A549 (cell line): ENCODE results near the gene SYCE3. TPM values are rescaled to one million over a fixed set of nuclear protein-coding genes. Genes with fewer than 3 reads are reported as not detected.

Experiments used
- ATAC-seq, 2 experiments: fragments of 200-7000 bp in 1 of 2; fragments of >200 bp in 1 of 2; cut with Nextera tagmentation in 1 of 2; cut with Tn5 transposase in 1 of 2; 3 replicates each; pipeline versions ENCODE4 v1.8.0 to v1.9.1; 2018 to 2020; ENCODE audit warnings: mild to moderate bottlenecking in 1 of 2, moderate library complexity in 1 of 2
- CTCF ChIA-PET: fragments of 300-600 bp; sonication (Branson Sonifier 250); formaldehyde crosslinking; extraction: SDS; loops from one replicate; lab custom pipeline; 2021; ENCODE audit warnings: antibody characterized with exemption, inconsistent platforms; lab: Yijun Ruan, JAX
- POLR2A ChIA-PET: fragments of 350-600 bp; formaldehyde crosslinking; extraction: SDS; loops from one replicate; lab custom pipeline; 2021; ENCODE audit warnings: antibody characterized with exemption, inconsistent platforms; lab: Yijun Ruan, JAX
- DNase-seq, 2 experiments: peaks; one replicate each; pipeline versions ENCODE4 v3.0.0 to v3.0.0-alpha.2; 2011 to 2016; ENCODE audit warnings: low read depth in 1 of 2, low spot score in 1 of 2
- FAIRE-seq: peaks from 2 replicates; lab custom pipeline; 2011; peaks lifted over from hg19 to GRCh38; lab: Jason Lieb, UNC
- H3K27ac ChIP-seq, 2 experiments: fragments of >200 bp; sonication (Bioruptor Twin); formaldehyde crosslinking; 3 replicates each; pipeline ENCODE4 v1.5.1; 2016 to 2017
- H3K4me1 ChIP-seq: fragments of >200 bp; sonication (Bioruptor Twin); formaldehyde crosslinking; 3 replicates; pipeline ENCODE4 v1.6.1; 2016
- H3K4me2 ChIP-seq: fragments of >200 bp; sonication (Bioruptor Twin); formaldehyde crosslinking; 3 replicates; pipeline ENCODE4 v1.6.1; 2016
- H3K4me3 ChIP-seq: fragments of >200 bp; sonication (Bioruptor Twin); formaldehyde crosslinking; 3 replicates; pipeline ENCODE4 v1.5.1; 2016
- H3K9me3 ChIP-seq: fragments of >200 bp; sonication (Bioruptor Twin); formaldehyde crosslinking; 3 replicates; pipeline ENCODE4 v1.6.1; 2016
- CBX2 ChIP-seq: fragments of 200-600 bp; sonication (generic); IDR thresholded peaks from 2 replicates; pipeline ENCODE4 v1.6.1; 2016; ENCODE audit warnings: low read depth, mild to moderate bottlenecking, borderline replicate concordance
- CEBPB ChIP-seq, 2 experiments: fragments of >200 bp in 1 of 2; sonication (Bioruptor Twin) in 1 of 2; formaldehyde crosslinking in 1 of 2; IDR thresholded peaks; 2 replicates each; pipeline ENCODE4 v1.6.1; 2012 to 2016
- CHD4 ChIP-seq: fragments of 200-600 bp; sonication (generic); IDR thresholded peaks from 2 replicates; pipeline ENCODE4 v1.6.1; 2016; ENCODE audit warnings: antibody characterized with exemption, mild to moderate bottlenecking, borderline replicate concordance
- EHMT2 ChIP-seq: fragments of 200-600 bp; sonication (generic); IDR thresholded peaks from 2 replicates; pipeline ENCODE4 v1.6.1; 2016; ENCODE audit warnings: antibody characterized with exemption, low read depth, mild to moderate bottlenecking, moderate library complexity
- ESRRA ChIP-seq: fragments of 150-350 bp; IDR thresholded peaks from 2 replicates; pipeline ENCODE4 v1.6.1; 2014; ENCODE audit warnings: mild to moderate bottlenecking, low read length, borderline replicate concordance
- HOXA7 ChIP-seq: fragments of 250-450 bp; sonication (Bioruptor Pico); IDR thresholded peaks from 2 replicates; pipeline ENCODE4 v1.5.0; 2020; ENCODE audit warnings: mild to moderate bottlenecking, moderate library complexity
- JUN ChIP-seq, 2 experiments: fragments of >200 bp; sonication (Bioruptor Twin); formaldehyde crosslinking; IDR thresholded peaks; 2 replicates in 1 of 2; 3 replicates in 1 of 2; pipeline ENCODE4 v1.6.1; 2016 to 2017
- NPAS2 ChIP-seq: fragments of 250-450 bp; sonication (Bioruptor Pico); IDR thresholded peaks from 2 replicates; pipeline ENCODE4 v1.8.0; 2022; ENCODE audit warnings: mild to moderate bottlenecking, moderate library complexity, borderline replicate concordance
- POLR2A ChIP-seq: IDR thresholded peaks from 2 replicates; pipeline ENCODE4 v1.6.1; 2012; ENCODE audit warnings: mild to moderate bottlenecking, low read length
- TFCP2L1 ChIP-seq: fragments of 250-450 bp; sonication (Bioruptor Pico); IDR thresholded peaks from 2 replicates; pipeline ENCODE4 v1.5.0; 2021; ENCODE audit warnings: mild to moderate bottlenecking
- ZFP36 ChIP-seq: fragments of 450-650 bp; IDR thresholded peaks from 2 replicates; pipeline ENCODE4 v1.6.1; 2014; ENCODE audit warnings: borderline replicate concordance; ENCODE audit not compliant: partially characterized antibody
- WGBS: methylation state at CpG from one replicate; pipeline ENCODE4 v1.1.6; 2017; ENCODE audit errors: missing lambda C conversion rate; 5-methylcytosine and 5-hydroxymethylcytosine counted together
- polyA plus RNA-seq, 4 experiments: library from polyadenylated mRNA; depleted of rRNA in 3 of 4; stranded (reverse); fragments of >200 nt; fragmentation: RNase III in 1 of 4; extraction: RNeasy Plus Mini Kit Qiagen cat#74134 plus additional on column Dnase treatment in 1 of 4; gene quantifications; 2 replicates in 3 of 4; 3 replicates in 1 of 4; pipeline ENCODE4 v1.2.3, GENCODE V29; 2011 to 2017
- TF ChIP-seq, protein P1 (sequence below): fragments of 150-350 bp; IDR thresholded peaks from 2 replicates; pipeline ENCODE4 v1.6.1; 2014; ENCODE audit warnings: low read depth, mild to moderate bottlenecking, low read length
- TF ChIP-seq, protein P2 (sequence below): IDR thresholded peaks from 2 replicates; pipeline ENCODE4 v1.6.1; 2012; ENCODE audit warnings: low read depth, borderline replicate concordance
- TF ChIP-seq, protein P3 (sequence below): fragments of >200 bp; sonication (Bioruptor Twin); formaldehyde crosslinking; IDR thresholded peaks from 3 replicates; pipeline ENCODE4 v1.6.1; 2016
- TF ChIP-seq, protein P4 (sequence below): IDR thresholded peaks from 2 replicates; pipeline ENCODE4 v1.6.1; 2012

Gene SYCE3
- polyA plus RNA-seq, 2 of the 4 experiments (the other 2 are of a cell fraction) = 0.45 to 0.59 TPM

DNA sequence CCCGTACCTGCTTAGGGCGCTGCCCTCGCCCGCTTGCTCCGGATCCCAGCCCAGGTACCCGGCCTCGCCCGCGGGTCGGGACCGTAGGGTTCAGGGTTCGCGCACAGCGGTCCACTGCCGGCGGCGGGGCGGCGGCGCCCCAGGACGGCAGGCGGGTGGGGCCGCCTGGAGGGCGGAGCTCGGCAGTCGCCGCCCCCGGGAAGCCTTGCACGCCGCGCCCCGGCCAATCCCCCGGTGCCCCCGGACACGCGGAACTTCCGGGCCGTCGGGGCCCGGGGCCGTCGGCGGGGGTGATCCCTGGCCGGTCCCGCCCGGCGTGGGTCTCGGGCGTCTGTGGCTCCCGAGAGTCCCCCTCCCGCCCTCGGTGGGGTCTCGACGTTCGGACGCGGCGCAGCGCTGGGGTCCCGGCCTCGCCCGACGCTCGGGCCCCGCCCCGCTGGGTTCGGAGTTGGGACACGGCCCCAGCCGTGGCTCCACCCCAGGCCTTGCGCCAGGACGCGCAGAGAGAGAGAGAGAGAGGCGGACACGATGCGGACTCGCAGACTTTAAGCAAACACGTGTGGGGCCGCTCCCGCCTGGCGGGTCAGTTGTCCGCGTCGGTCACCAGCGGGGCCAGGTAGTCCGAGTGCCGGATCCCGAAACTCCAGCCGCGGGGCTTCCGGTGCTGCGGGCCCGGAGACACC, 32.7 kb downstream of the SYCE3 start, which contains the start of gene TYMP:
Gene TYMP (minus strand): TSS at position 116 of the 683 bp plus-strand sequence. CDS start 303 bp downstream, outside the sequence.
- TF ChIP-seq, protein P1, sequence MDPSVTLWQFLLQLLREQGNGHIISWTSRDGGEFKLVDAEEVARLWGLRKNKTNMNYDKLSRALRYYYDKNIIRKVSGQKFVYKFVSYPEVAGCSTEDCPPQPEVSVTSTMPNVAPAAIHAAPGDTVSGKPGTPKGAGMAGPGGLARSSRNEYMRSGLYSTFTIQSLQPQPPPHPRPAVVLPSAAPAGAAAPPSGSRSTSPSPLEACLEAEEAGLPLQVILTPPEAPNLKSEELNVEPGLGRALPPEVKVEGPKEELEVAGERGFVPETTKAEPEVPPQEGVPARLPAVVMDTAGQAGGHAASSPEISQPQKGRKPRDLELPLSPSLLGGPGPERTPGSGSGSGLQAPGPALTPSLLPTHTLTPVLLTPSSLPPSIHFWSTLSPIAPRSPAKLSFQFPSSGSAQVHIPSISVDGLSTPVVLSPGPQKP = no peak
- peak in 1 of 2 experiments; percentile 20; a peak in 1 of 4 replicates for TF ChIP-seq CEBPB (IDR thresholded peaks at IDR 0.05)
- no peak for TF ChIP-seq CBX2
- TF ChIP-seq, protein P2, sequence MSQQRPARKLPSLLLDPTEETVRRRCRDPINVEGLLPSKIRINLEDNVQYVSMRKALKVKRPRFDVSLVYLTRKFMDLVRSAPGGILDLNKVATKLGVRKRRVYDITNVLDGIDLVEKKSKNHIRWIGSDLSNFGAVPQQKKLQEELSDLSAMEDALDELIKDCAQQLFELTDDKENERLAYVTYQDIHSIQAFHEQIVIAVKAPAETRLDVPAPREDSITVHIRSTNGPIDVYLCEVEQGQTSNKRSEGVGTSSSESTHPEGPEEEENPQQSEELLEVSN = peak; percentile 76
- no peak for TF ChIP-seq ESRRA
- TF ChIP-seq NPAS2 (CRISPR knock-in tag) = peak; percentile 78; the same call in 1 of the 2 replicates
- no peak for TF ChIP-seq CHD4
- TF ChIP-seq, protein P3, sequence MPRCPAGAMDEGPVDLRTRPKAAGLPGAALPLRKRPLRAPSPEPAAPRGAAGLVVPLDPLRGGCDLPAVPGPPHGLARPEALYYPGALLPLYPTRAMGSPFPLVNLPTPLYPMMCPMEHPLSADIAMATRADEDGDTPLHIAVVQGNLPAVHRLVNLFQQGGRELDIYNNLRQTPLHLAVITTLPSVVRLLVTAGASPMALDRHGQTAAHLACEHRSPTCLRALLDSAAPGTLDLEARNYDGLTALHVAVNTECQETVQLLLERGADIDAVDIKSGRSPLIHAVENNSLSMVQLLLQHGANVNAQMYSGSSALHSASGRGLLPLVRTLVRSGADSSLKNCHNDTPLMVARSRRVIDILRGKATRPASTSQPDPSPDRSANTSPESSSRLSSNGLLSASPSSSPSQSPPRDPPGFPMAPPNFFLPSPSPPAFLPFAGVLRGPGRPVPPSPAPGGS = peak; percentile 72; the same call in 2 of the 3 replicates
- TF ChIP-seq, protein P4, sequence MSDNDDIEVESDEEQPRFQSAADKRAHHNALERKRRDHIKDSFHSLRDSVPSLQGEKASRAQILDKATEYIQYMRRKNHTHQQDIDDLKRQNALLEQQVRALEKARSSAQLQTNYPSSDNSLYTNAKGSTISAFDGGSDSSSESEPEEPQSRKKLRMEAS = peak; percentile 92
- peak in 1 of 2 experiments; percentile 73; a peak in 4 of 5 replicates for TF ChIP-seq JUN (IDR thresholded peaks at IDR 0.05)
- peak; percentile 42 for TF ChIP-seq POLR2A
- TF ChIP-seq TFCP2L1 (CRISPR knock-in tag) = no peak
- peak; percentile 54 to 89 for DNase-seq
- ATAC-seq = peak; percentile 20 to 38; a peak in 5 of 6 replicates
- H3K4me1 ChIP-seq = peaks cover 29% of the 10 kb centered on the region
- H3K4me2 ChIP-seq = peak within 1 kb of the TSS; percentile 92
- POLR2A ChIA-PET = interaction anchor here (1.0 kb wide), 3 partner anchors 20 to 52 kb away, joined by 3 to 4 read pairs (median 3); partner anchors contain the start of genes CHKB, LMF2 and NCAPH2
- CTCF ChIA-PET = interaction anchor here (2.0 to 3.0 kb wide), 2 partner anchors 33 to 90 kb away, joined by 4 to 19 read pairs; partner anchors contain the start of gene SYCE3
- peak within 1 kb of the TSS; percentile 64 for H3K4me3 ChIP-seq
- peak within 1 kb of the TSS; percentile 95 to 98 for H3K27ac ChIP-seq
- no peaks in the 10 kb centered on the region for H3K9me3 ChIP-seq
- no CpG with 5 or more reads among the region's 92 CpGs for WGBS
- FAIRE-seq = no peak

DNA sequence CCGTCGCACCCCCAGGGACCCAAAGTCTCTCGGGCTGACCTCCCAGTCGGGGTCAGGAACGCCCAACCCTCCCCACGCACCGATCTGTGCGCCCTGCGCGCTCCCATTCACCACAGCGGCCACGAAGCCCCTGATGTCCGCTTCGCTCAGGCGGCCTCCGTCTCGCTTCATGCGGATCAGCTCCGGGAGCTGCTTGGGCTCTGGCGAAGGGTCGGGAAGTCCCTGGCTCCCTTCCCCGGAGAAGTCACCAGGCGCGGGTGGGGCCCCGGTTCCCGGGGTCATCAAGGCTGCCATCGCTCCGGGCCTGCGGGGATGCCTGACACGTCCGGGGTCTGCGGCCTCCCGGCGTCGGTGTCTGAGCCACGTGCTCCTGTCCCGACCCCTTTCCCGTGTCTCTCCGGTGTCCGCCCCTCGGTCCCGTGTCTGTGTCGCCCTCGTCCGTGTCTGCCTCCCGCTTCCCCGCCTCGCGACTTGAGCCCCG, 33.3 kb downstream of the SYCE3 start:
- ChIA-PET CTCF (interaction anchor here (1.2 to 3.0 kb wide), 3 partner anchors 11 to 90 kb away, joined by 4 to 19 read pairs (median 4); partner anchors contain the start of gene SYCE3), POLR2A (interaction anchor here (1.0 to 1.2 kb wide), 4 partner anchors 20 to 53 kb away, joined by 3 to 4 read pairs (median 3); partner anchors contain the start of genes CHKB, LMF2, NCAPH2 and SYCE3)
- no peaks in the 10 kb centered on the region for H3K9me3 ChIP-seq
- ATAC-seq (no peak), DNase-seq (no peak)
- WGBS = 97% methylated on average over 6 of the region's 50 CpGs
- peak overlapping the region; percentile 95 to 98 for H3K27ac ChIP-seq
- H3K4me2 ChIP-seq = peak overlapping the region; percentile 92
- 0 out of 2 replicates have a peak, but pooled peaks have one; percentile 50 for TF ChIP-seq TFCP2L1 (CRISPR knock-in tag)
- TF ChIP-seq HOXA7 = 0 out of 2 replicates have a peak, but pooled peaks have one; percentile 59
- no peak for TF ChIP-seq EHMT2
- TF ChIP-seq ZFP36 = no peak
- TF ChIP-seq, all 56 proteins: peak for 2
- H3K4me1 ChIP-seq = peaks cover 30% of the 10 kb centered on the region
- peak overlapping the region; percentile 64 for H3K4me3 ChIP-seq
- no peak for FAIRE-seq
